GM19372 (cell line): ENCODE measurements around the gene C17orf78.
"Not testable (repeated sequence)": the region's sequence is repeated elsewhere in the genome, so short reads cannot be mapped to it uniquely, and the experiment has no call there.

ENCODE experiments used
- ATAC-seq: cut with Tn5 transposase; IDR thresholded peaks from one replicate; pipeline ENCODE4 v1.9.1; 2021; ENCODE audit warnings: mild to moderate bottlenecking, low read depth, moderate library complexity; ENCODE audit not compliant: unreplicated experiment

Gene C17orf78

DNA sequence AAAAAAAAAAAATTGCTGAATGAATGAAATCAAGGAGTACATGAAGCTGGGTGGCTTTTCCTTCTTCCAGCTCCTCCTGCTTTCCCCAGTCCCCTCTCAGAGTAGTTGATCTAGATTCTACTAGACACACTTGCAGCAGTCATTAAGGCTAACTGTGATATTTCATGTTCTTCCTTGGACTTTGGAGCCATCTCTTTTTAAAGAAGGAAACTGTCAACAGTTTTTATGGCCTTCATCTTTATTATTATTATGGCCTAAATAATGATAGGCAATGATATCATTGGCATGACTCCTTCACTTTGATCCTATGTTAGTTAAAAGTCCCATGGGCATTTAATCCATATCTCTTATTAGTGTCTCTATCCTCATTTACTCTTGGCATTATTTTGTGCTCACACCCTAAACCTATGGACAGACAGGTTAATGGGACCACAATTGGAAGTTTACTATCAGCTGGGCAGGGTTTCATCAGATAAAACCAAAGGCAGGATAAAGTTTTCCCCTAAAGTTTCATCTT, 9.7 kb downstream of the C17orf78 start:
- ATAC-seq: no peak

- no peak for ATAC-seq
These were observed 10.7 kb downstream of the C17orf78 start for GRCh38 chr17:37386462-37386861.

DNA sequence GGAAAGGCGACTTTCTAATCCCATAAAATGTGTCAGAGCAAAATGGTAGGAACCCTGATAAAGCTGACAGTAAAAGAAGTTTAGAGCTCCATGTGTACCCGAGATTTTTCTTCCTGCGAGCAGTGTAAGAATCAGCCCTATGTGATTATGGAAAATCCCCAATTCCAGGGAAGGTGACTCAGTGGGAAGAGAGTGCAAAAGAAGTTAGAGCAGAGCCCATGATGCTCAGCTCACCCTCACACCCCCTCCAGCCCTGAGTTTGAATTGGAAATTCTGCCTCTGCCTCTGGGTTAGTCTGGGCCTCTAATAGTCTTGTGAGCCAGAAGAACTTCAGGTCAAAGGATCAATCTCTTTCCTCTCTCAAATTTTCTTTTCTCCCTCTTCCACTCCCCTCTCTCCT, 12.5 kb downstream of the C17orf78 start:
- ATAC-seq: no peak

DNA sequence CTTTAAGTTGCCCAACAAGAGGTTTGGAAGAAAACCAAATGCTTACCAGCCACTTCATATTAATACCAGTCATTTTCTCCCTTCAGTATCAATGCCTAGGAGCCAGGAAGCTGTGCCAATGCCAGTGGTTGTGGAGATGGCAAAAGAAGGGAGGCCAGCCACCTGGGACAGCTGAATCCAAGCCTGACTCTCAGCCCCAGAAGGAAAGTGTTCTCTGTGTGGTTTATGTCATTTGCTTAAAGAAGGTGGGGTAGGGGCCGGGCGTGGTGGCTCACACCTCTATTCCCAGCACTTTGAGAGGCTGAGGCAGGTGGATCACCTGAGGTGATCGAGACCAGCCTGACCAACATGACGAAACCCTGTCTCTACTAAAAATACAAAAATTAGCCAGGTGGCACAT, 13.4 kb downstream of the C17orf78 start:
- no peak for ATAC-seq

- ATAC-seq: no peak
These were observed 15.4 kb downstream of the C17orf78 start for GRCh38 chr17:37391146-37391545.

- ATAC-seq: no peak
These were observed 16.3 kb downstream of the C17orf78 start for GRCh38 chr17:37392024-37392590.

- ATAC-seq: no peak
These were observed 17.6 kb downstream of the C17orf78 start for GRCh38 chr17:37393352-37393751.

- ATAC-seq: no peak
These were observed 23.5 kb downstream of the C17orf78 start for GRCh38 chr17:37399265-37399803.

DNA sequence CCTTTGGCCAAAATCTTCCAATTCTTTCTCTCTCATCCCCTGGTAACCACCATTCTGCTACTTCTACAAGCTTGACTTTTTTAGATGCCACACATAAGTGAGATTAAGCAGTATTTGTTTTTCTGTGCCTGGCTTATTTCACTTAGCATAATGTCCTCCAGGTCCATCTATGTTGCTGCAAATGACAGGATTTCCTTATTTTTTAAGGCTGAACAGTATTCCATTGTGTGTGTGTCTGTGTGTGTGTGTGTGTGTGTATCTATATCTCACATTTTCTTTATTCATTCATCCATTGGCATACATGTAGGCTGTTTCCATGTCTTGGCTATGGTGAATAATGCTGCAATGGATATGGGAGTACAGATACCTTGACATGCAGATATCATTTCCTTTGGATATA, 24.7 kb downstream of the C17orf78 start:
- no peak for ATAC-seq

DNA sequence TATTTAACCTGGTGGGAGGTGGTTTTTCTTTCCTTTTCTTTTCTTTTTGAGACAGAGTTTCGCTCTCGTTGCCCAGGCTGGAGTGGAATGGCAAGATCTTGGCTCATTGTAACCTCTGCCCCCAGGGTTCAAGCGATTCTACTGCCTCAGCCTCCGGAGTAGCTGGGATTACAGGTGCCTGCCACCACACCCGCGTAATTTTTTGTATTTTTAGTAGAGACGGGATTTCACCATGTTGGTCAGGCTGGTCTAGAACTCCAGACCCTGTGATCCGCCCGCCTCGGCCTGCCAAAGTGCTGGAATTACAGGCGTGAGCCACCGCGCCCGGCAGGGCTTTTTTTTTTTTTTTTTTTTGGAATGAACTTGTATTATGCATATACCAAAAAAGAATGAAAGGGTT, 29.7 kb downstream of the C17orf78 start:
- not testable (repeated sequence) for ATAC-seq

- ATAC-seq: peak; percentile 42
These were observed 30.3 kb downstream of the C17orf78 start for GRCh38 chr17:37405955-37406634.

DNA sequence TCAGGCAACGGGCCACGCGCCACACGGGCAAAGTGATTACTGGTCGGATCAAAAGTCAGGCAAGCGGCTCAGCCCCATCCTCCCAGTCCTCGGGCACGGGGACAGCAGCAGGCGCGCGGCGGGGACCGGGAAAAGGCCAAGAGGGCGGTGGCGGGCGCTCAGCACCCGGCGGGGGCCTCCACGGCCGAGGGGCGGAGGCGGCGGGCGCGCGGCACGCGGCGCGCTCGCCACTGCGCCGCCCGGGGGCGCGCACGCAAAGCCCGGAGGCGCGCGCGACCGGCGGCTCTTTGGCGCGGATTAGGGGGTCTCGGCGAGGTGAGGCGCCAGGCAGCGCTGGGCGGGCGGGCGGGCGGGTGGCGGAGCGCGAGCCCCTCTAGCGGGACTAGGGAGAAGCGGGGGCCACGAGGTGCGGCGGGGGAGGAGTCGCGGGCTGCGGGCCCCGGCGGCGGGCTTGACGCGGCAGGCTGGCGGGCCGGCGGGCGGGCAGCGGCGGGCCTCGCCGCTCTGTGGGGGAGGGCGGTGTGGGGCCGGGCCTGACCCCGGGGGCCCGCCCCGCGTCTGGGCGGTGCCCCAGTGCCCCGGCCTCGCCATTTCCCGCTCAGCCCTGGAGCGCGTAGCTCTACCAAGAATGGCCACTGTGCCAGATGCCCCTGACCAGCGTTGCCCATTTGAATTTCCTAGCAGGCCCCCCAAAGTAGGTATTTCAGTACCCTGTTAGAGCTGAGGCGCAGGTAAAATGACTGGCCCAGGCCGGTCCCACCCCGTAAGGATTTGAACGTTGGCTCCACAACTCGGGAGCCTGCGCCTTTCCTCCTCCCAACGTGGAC, 31.1 kb downstream of the C17orf78 start, which contains the start of the genes ACACA and TADA2A:
TSS of gene ACACA (minus strand) at position 202 of the 827 bp plus-strand sequence. CDS start 537 bp downstream, outside the sequence.
TSS of gene TADA2A (plus strand) at position 252 of the 827 bp plus-strand sequence. CDS start 4,480 bp downstream, outside the sequence.
- peak; percentile 82 for ATAC-seq

DNA sequence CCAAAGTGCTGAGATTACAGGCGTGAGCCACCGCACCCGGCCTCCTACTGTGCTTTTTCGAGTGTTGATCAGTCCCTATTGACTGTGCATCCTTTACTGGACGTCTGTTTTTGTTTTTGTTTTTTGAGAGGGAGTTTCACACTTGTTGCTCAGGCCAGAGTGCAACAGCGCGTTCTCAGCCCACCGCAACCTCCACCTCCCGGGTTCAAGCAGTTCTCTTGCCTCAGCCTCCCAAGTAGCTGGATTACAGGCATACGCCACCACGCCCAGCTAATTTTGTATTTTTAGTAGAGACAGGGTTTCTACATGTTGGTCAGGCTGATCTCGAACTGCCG, 32.3 kb downstream of the C17orf78 start:
- ATAC-seq: not testable (repeated sequence)

GRCh38 chr17:37410357-37410756, 34.6 kb downstream of the C17orf78 start:
- no peak for ATAC-seq

DNA sequence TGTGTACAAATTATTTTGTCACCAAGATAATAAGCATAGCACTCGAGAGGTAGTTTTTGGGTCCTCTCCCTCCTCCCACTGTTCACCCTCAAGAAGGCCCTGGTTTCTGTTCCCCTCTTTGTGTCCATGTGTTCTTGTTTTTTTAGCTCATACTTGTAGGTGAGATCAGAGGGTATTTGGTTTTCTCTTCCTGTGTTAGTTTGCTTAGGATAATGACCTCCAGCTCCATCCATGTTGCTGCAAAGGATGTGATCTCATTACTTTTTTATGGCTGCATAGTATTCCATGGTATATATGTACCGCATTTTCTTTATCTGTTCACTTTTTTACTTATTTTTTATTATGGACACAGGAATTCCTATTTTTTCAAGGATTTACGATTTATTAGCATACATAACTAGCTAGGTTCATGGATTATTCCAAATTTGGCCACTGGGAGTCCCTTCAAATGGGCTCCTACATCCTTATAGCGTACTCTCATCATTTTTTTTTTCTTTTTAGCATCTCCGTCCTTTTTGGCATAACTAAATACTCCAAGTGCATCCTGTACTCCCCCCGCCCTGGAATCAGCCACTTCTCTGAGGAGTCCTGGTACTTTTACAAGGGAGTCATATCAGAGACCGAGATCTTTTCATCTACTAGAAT, 38.2 kb downstream of the C17orf78 start:
- no peak for ATAC-seq

DNA sequence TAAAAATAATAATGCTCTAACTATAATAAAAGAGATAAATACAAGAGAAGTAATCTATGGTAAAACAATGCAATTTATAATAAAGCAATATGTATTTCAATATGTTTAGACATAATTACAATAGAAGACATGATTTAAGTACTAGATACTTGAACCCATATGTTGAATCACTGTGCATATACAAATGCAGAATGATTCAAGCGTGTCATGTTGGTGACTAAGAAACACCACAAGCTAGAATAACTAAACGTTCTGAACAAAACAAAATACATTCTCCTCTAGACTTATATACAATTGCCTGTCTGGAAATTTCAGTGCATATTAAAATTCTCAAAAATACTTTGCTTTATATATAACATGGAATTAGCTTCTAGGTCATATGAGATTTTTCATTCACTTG, 42.1 kb downstream of the C17orf78 start:
- no peak for ATAC-seq

DNA sequence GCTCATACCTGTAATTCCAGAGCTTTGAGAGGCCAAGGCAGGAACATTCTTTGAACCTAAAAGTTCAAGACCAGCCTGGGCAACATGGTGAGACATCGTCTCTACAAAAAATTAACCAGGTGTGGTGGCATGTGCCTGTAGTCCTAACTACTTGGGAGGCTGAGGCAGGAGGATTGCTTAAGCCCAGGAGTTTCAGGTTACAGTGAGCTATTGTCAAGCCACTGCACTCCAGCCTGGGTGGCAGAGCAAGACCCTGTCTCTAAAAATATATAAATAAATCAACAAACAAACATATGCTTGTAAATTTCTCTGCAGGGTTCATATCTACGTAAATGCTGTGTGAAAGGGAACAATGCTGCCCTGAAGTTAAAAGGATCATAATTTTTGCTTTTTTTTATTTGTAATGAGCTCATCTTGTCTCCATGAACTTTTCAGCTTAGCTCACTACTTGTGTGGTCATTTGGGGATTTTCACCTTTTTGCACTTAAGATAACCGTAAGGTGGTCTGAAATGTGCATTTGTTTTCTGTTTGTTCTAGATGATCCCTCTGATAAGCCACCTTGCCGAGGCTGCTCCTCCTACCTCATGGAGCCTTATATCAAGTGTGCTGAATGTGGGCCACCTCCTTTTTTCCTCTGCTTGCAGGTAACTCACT, 47.3 kb downstream of the C17orf78 start:
- ATAC-seq: no peak

GRCh38 chr17:37425268-37425667, 49.5 kb downstream of the C17orf78 start:
- ATAC-seq: no peak

DNA sequence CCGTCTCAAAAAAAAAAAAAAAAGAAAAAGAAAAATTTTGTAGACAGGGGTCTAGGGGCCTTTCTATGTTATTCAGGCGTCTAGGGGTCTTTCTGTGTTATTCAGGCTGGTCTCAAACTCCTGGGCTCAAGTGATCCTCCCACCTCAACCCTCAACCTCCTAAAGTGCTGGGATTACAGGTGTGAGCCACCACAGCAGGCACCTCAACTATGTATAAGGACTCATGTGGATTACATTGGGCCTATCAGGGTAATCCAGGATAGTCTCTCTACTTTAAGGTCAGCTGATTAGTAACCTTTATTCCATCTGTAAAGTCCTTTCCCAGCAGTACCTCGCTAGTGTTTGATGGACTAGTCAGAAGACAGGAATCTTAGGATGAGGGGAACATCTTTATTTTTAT, 53.3 kb downstream of the C17orf78 start:
- no peak for ATAC-seq

DNA sequence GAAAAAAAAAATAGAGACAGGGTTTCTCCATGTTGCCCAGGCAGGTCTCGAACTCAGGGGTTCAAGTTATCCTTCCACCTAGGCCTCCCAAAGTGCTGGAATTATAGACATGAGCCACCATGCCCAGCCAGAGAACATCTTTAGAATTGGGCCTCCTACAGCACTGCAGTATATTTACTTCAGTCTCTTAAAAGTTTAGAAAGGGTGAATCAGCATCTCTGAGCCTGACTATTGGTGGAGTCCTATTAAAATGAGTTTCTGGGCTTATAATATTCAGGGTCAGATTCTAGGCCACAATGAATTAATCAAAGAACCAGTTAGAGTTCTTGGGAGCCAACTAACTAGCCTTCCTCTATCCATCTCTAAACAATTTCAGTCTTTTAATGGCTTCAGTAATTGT, 53.7 kb downstream of the C17orf78 start:
- ATAC-seq: no peak
